Neural cell (in vitro differentiated cells): ENCODE measurements around the gene RNF103. TPM values are rescaled to one million over a fixed set of nuclear protein-coding genes. Genes with fewer than 3 reads are reported as not detected.

Source experiments
- H2AFZ ChIP-seq: fragments of 200-600, 300-800 bp; sonication (generic), shearing (Covaris generic); 2 replicates; pipeline ENCODE4 v1.6.0; 2014; ENCODE audit warnings: low read depth, mild to moderate bottlenecking, antibody characterized with exemption, low read length, moderate library complexity
- H3F3A ChIP-seq: fragments of 200-600 bp; shearing (Covaris generic); 2 replicates; pipeline ENCODE4 v1.6.1; 2016; ENCODE audit warnings: mild to moderate bottlenecking, moderate library complexity, mixed read lengths, antibody characterized with exemption, low read length; ENCODE audit not compliant: insufficient read depth, poor library complexity, severe bottlenecking
- H3K27ac ChIP-seq: fragments of 200-600, 300-800 bp; sonication (generic), shearing (Covaris generic); 2 replicates; pipeline ENCODE4 v1.5.1; 2014; ENCODE audit warnings: mild to moderate bottlenecking, low read length, moderate library complexity
- H3K27me3 ChIP-seq: fragments of 300-800, 200-600 bp; sonication (generic), shearing (Covaris generic); 2 replicates; pipeline ENCODE4 v1.6.0; 2014; ENCODE audit warnings: mild to moderate bottlenecking, low read depth, low read length, moderate library complexity; ENCODE audit not compliant: insufficient read depth
- H3K36me3 ChIP-seq: fragments of 300-800, 200-600 bp; sonication (generic), shearing (Covaris generic); 2 replicates; pipeline ENCODE4 v1.5.1; 2014; ENCODE audit warnings: mild to moderate bottlenecking, antibody characterized with exemption, low read length, moderate library complexity; ENCODE audit not compliant: insufficient read depth
- H3K4me2 ChIP-seq: fragments of 300-800, 200-600 bp; sonication (generic), shearing (Covaris generic); 2 replicates; pipeline ENCODE4 v1.6.0; 2014; ENCODE audit warnings: mild to moderate bottlenecking, low read length
- H3K4me3 ChIP-seq: fragments of 300-800, 200-600 bp; sonication (generic), shearing (Covaris generic); 2 replicates; pipeline ENCODE4 v1.5.1; 2014; ENCODE audit warnings: mild to moderate bottlenecking, low read length, moderate library complexity
- H3K79me2 ChIP-seq: fragments of 200-600 bp; shearing (Covaris generic); replicated peaks from 2 replicates; pipeline ENCODE4 v1.6.0; 2014; ENCODE audit warnings: mild to moderate bottlenecking, low read length, moderate library complexity; ENCODE audit not compliant: insufficient read depth
- H3K9ac ChIP-seq: fragments of 300-800, 200-600 bp; sonication (generic), shearing (Covaris generic); 2 replicates; pipeline ENCODE4 v1.6.1; 2016; ENCODE audit warnings: mild to moderate bottlenecking, low read length, mixed read lengths
- H3K9me2 ChIP-seq: fragments of 200-600 bp; shearing (Covaris generic); 2 replicates; pipeline ENCODE4 v1.6.1; 2016; ENCODE audit warnings: mild to moderate bottlenecking, low read length, mixed read lengths; ENCODE audit not compliant: insufficient read depth
- H3K9me3 ChIP-seq: fragments of 200-600, 300-800 bp; sonication (generic), shearing (Covaris generic); 2 replicates; pipeline ENCODE4 v1.6.1; 2016; ENCODE audit warnings: mild to moderate bottlenecking, mixed run types, low read length, moderate library complexity, mixed read lengths
- H4K20me1 ChIP-seq: fragments of 200-600 bp; shearing (Covaris generic); 2 replicates; pipeline ENCODE4 v1.6.1; 2016; ENCODE audit warnings: mild to moderate bottlenecking, mixed run types; ENCODE audit not compliant: insufficient read depth
- CTCF ChIP-seq: fragments of 450-650 bp; IDR thresholded peaks from 2 replicates; pipeline ENCODE4 v1.5.1; 2014; ENCODE audit warnings: antibody characterized with exemption, mild to moderate bottlenecking, moderate library complexity; ENCODE audit not compliant: poor library complexity, severe bottlenecking
- EP300 ChIP-seq: fragments of 450-650 bp; conservative IDR thresholded peaks from 2 replicates; pipeline ENCODE4 v1.6.1; 2014; ENCODE audit warnings: antibody characterized with exemption, mild to moderate bottlenecking, moderate library complexity; ENCODE audit not compliant: poor library complexity, severe bottlenecking
- EZH2 ChIP-seq: fragments of 200-600, 300-800 bp; shearing (Covaris generic), sonication (generic); IDR thresholded peaks from 2 replicates; pipeline ENCODE4 v1.6.1; 2014; ENCODE audit warnings: antibody characterized with exemption, low read length, borderline replicate concordance, mild to moderate bottlenecking; ENCODE audit not compliant: insufficient read depth, poor library complexity, severe bottlenecking
- MXI1 ChIP-seq: fragments of 450-650 bp; conservative IDR thresholded peaks from 2 replicates; pipeline ENCODE4 v1.6.1; 2014; ENCODE audit warnings: antibody characterized with exemption, mild to moderate bottlenecking; ENCODE audit not compliant: poor library complexity, severe bottlenecking
- POLR2AphosphoS5 ChIP-seq: IDR thresholded peaks from 2 replicates; pipeline ENCODE4 v1.6.1; 2012
- RAD21 ChIP-seq: fragments of 450-650 bp; conservative IDR thresholded peaks from 2 replicates; pipeline ENCODE4 v1.6.1; 2014; ENCODE audit warnings: antibody characterized with exemption, mild to moderate bottlenecking, moderate library complexity
- REST ChIP-seq: IDR thresholded peaks from 2 replicates; pipeline ENCODE4 v1.6.1; 2012; ENCODE audit warnings: borderline replicate concordance
- SMC3 ChIP-seq: fragments of 450-650 bp; conservative IDR thresholded peaks from 2 replicates; pipeline ENCODE4 v1.6.1; 2014; ENCODE audit warnings: antibody characterized with exemption, mild to moderate bottlenecking, moderate library complexity; ENCODE audit not compliant: poor library complexity
- TAF1 ChIP-seq: IDR thresholded peaks from 2 replicates; pipeline ENCODE4 v1.6.1; 2012; ENCODE audit warnings: low read depth
- polyA plus RNA-seq: library from polyadenylated mRNA; depleted of rRNA; stranded (reverse); fragments of >200 nt; gene quantifications from 2 replicates; pipeline ENCODE4 v1.2.3, GENCODE V29; 2014

Gene RNF103
- polyA plus RNA-seq, 1 donor from 2014 or later, result 24.1 TPM

GRCh38 chr2:86634352-86634751, 10.7 kb upstream of the RNF103 start:
- Histone ChIP-seq H3K27ac (no peak overlapping the region), H2AFZ (no peak overlapping the region), H3K36me3 (no peaks in the 10 kb centered on the region), H3K9me2 (no peaks in the 10 kb centered on the region), H3K79me2 (no peaks in the 10 kb centered on the region), H3K4me2 (no peak overlapping the region), H3F3A (no peaks in the 10 kb centered on the region), H3K9me3 (no peaks in the 10 kb centered on the region), H3K27me3 (no peaks in the 10 kb centered on the region), H4K20me1 (no peaks in the 10 kb centered on the region), H3K4me3 (no peak overlapping the region), H3K9ac (no peak overlapping the region)
- TF ChIP-seq TAF1 (no peak), MXI1 (no peak), CTCF (no peak), POLR2AphosphoS5 (no peak), EZH2 (no peak), REST (no peak), EP300 (no peak), RAD21 (no peak), SMC3 (no peak)

GRCh38 chr2:86633155-86633651, 9.5 kb upstream of the RNF103 start:
- Histone ChIP-seq H3K9me3 (no peaks in the 10 kb centered on the region), H3K27ac (no peak overlapping the region), H4K20me1 (no peaks in the 10 kb centered on the region), H3K27me3 (no peaks in the 10 kb centered on the region), H3K4me3 (no peak overlapping the region), H3K36me3 (no peaks in the 10 kb centered on the region), H3F3A (no peaks in the 10 kb centered on the region), H3K9ac (no peak overlapping the region), H3K4me2 (no peak overlapping the region), H2AFZ (no peak overlapping the region), H3K79me2 (no peaks in the 10 kb centered on the region), H3K9me2 (no peaks in the 10 kb centered on the region)
- TF ChIP-seq MXI1, result no peak
- no peak for TF ChIP-seq POLR2AphosphoS5
- TF ChIP-seq EZH2, result no peak
- no peak for TF ChIP-seq SMC3
- TF ChIP-seq REST, result no peak
- TF ChIP-seq RAD21, result no peak
- TF ChIP-seq TAF1, result no peak
- TF ChIP-seq EP300, result no peak
- TF ChIP-seq CTCF, result no peak
